K562 (cell line): Measurements from ENCODE around the gene USP35. TPM values are rescaled to one million over a fixed set of nuclear protein-coding genes. Genes with fewer than 3 reads are reported as not detected.

Source experiments
- GTF2E2 ChIP-seq: fragments of 200-800 bp; sonication (Bioruptor generic); IDR thresholded peaks from 2 replicates; pipeline ENCODE4 v1.6.1; 2016; ENCODE audit warnings: missing genetic modification characterization, missing compliant biosample characterization
- MAZ ChIP-seq, 2 experiments: fragments of 450-650 bp in 1 of 2; sonication (generic) in 1 of 2; formaldehyde crosslinking; IDR thresholded peaks in 1 of 2; conservative IDR thresholded peaks in 1 of 2; 2 replicates each; pipeline versions ENCODE4 v1.4.0 to v1.5.0; 2020; ENCODE audit warnings: mild to moderate bottlenecking in 1 of 2, missing genetic modification reagents in 1 of 2
- PCBP2 ChIP-seq: fragments of 200-400 bp; formaldehyde crosslinking; IDR thresholded peaks from 2 replicates; pipeline ENCODE4 v1.6.1; 2018; ENCODE audit warnings: low read length, low read depth, mild to moderate bottlenecking, moderate library complexity; ENCODE audit not compliant: poor library complexity, severe bottlenecking
- SMARCA5 ChIP-seq: fragments of 450-650 bp; IDR thresholded peaks from 2 replicates; pipeline ENCODE4 v1.6.1; 2016
- polyA plus RNA-seq, 8 experiments: library from polyadenylated mRNA; depleted of rRNA in 4 of 8; stranded (reverse) in 5 of 8; unstranded in 3 of 8; fragments of >200 nt; fragmentation: Nextera tagmentation in 2 of 8; fragmentation: Illumina TruSeq in 1 of 8; extraction: Ambion mirVana in 2 of 8; extraction: Trizol in 1 of 8; gene quantifications; 2 replicates each; pipeline versions ENCODE4 v1.2.1 to v1.2.3, GENCODE V29; 2011 to 2014; ENCODE audit warnings: inconsistent platforms in 1 of 8, missing spikeins in 1 of 8
- total RNA-seq, 7 experiments: library from RNA; depleted of rRNA in 6 of 7; stranded (reverse); fragments of >200 nt in 6 of 7; fragmentation: Illumina TruSeq in 2 of 7; extraction: Trizol in 2 of 7; gene quantifications; 2 replicates each; pipeline versions ENCODE4 v1.2.1 to v1.2.3, GENCODE V29; 2011 to 2021; ENCODE audit warnings: low replicate concordance in 1 of 7
- TF ChIP-seq, protein P1 (sequence below), 2 experiments: fragments of 450-650 bp in 1 of 2; sonication (generic) in 1 of 2; formaldehyde crosslinking in 1 of 2; IDR thresholded peaks; 2 replicates each; pipeline versions ENCODE4 v1.7.1 to v1.9.0; 2016 to 2022; ENCODE audit warnings: inconsistent platforms in 1 of 2, mild to moderate bottlenecking in 1 of 2, missing genetic modification reagents in 1 of 2
- TF ChIP-seq, protein P2 (sequence below), 2 experiments: fragments of 450-650 bp; formaldehyde crosslinking in 1 of 2; IDR thresholded peaks; 2 replicates each; pipeline versions ENCODE4 v1.4.0 to v1.6.1; 2014 to 2020; ENCODE audit warnings: mild to moderate bottlenecking in 2 of 2, borderline replicate concordance in 1 of 2, low read depth in 1 of 2

Gene USP35
- total and polyA plus RNA-seq, 9 of the 15 experiments (the other 6 are each of a cell fraction or from before 2014, with no cell fraction given): 0.01 to 4.8 (median 3.6) TPM

DNA sequence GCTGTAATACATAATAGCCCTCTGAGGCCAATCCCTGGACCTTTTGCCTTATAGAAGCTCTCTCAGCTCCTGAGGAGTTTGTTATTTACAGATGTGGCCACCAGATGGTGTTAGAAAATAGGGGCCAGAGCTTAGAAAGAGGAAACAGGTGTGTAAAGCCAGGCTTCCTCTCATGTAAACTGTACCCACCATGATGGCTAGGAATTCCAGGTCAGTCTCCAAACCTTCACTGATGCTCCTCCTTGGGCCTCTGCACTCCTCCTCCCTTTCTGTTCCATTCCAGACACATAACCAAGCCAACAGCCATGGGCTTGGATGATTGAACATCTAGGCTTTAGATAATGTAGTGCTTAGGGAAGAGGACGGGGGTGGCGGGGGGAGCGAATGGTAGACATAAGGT is 39.7 kb downstream of the USP35 start (continued):
- TF ChIP-seq MAZ (CRISPR knock-in tag; conservative IDR thresholded peaks at IDR 0.05 in 1 of 2, IDR thresholded peaks at IDR 0.05 in 1 of 2): 0 out of 4 replicates have a peak, but pooled peaks of 1 of the 2 experiments have one; percentile 20
- TF ChIP-seq GTF2E2 (tag): no peak
- no peak for TF ChIP-seq SMARCA5
- no peak for TF ChIP-seq PCBP2
- TF ChIP-seq, protein P1, sequence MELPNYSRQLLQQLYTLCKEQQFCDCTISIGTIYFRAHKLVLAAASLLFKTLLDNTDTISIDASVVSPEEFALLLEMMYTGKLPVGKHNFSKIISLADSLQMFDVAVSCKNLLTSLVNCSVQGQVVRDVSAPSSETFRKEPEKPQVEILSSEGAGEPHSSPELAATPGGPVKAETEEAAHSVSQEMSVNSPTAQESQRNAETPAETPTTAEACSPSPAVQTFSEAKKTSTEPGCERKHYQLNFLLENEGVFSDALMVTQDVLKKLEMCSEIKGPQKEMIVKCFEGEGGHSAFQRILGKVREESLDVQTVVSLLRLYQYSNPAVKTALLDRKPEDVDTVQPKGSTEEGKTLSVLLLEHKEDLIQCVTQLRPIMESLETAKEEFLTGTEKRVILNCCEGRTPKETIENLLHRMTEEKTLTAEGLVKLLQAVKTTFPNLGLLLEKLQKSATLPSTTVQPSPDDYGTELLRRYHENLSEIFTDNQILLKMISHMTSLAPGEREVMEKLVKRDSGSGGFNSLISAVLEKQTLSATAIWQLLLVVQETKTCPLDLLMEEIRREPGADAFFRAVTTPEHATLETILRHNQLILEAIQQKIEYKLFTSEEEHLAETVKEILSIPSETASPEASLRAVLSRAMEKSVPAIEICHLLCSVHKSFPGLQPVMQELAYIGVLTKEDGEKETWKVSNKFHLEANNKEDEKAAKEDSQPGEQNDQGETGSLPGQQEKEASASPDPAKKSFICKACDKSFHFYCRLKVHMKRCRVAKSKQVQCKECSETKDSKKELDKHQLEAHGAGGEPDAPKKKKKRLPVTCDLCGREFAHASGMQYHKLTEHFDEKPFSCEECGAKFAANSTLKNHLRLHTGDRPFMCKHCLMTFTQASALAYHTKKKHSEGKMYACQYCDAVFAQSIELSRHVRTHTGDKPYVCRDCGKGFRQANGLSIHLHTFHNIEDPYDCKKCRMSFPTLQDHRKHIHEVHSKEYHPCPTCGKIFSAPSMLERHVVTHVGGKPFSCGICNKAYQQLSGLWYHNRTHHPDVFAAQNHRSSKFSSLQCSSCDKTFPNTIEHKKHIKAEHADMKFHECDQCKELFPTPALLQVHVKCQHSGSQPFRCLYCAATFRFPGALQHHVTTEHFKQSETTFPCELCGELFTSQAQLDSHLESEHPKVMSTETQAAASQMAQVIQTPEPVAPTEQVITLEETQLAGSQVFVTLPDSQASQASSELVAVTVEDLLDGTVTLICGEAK (IDR thresholded peaks at IDR 0.05): no peak
- TF ChIP-seq, protein P1 (CRISPR knock-in tag; IDR thresholded peaks at IDR 0.05): no peak
- TF ChIP-seq, protein P2, sequence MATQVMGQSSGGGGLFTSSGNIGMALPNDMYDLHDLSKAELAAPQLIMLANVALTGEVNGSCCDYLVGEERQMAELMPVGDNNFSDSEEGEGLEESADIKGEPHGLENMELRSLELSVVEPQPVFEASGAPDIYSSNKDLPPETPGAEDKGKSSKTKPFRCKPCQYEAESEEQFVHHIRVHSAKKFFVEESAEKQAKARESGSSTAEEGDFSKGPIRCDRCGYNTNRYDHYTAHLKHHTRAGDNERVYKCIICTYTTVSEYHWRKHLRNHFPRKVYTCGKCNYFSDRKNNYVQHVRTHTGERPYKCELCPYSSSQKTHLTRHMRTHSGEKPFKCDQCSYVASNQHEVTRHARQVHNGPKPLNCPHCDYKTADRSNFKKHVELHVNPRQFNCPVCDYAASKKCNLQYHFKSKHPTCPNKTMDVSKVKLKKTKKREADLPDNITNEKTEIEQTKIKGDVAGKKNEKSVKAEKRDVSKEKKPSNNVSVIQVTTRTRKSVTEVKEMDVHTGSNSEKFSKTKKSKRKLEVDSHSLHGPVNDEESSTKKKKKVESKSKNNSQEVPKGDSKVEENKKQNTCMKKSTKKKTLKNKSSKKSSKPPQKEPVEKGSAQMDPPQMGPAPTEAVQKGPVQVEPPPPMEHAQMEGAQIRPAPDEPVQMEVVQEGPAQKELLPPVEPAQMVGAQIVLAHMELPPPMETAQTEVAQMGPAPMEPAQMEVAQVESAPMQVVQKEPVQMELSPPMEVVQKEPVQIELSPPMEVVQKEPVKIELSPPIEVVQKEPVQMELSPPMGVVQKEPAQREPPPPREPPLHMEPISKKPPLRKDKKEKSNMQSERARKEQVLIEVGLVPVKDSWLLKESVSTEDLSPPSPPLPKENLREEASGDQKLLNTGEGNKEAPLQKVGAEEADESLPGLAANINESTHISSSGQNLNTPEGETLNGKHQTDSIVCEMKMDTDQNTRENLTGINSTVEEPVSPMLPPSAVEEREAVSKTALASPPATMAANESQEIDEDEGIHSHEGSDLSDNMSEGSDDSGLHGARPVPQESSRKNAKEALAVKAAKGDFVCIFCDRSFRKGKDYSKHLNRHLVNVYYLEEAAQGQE (IDR thresholded peaks at IDR 0.05; ENCODE audit: borderline replicate concordance): peak; percentile 88
- TF ChIP-seq, protein P2 (CRISPR knock-in tag; IDR thresholded peaks at IDR 0.05; ENCODE audit: low read depth): no peak
- TF ChIP-seq, all 486 proteins: peak for 22
